Breast epithelium (tissue), 4 donors: ENCODE data around the gene MROH2A. TPM values are rescaled to one million over a fixed set of nuclear protein-coding genes. Genes with fewer than 3 reads are reported as not detected.

ENCODE experiments used
- DNase-seq, 2 donors: peaks; one replicate each; pipeline ENCODE4 v3.0.0-alpha.2; 2019; ENCODE audit warnings: low spot score in 2 of 2
- H3K27ac ChIP-seq, 2 donors: fragments of 200-600 bp; sonication (generic) in 1 of 2; one replicate each; pipeline ENCODE4 v1.5.1; 2016 to 2019; ENCODE audit warnings: mild to moderate bottlenecking in 1 of 2
- H3K27me3 ChIP-seq, 2 donors: fragments of 200-600 bp; sonication (generic) in 1 of 2; one replicate each; pipeline versions ENCODE4 v1.5.1 to v1.6.0; 2017 to 2019; ENCODE audit warnings: control low read depth in 1 of 2, mild to moderate bottlenecking in 1 of 2
- H3K36me3 ChIP-seq: fragments of 200-600 bp; one replicate; pipeline ENCODE4 v1.5.1; 2019
- H3K4me1 ChIP-seq, 2 donors: fragments of 200-600 bp; sonication (generic); one replicate each; pipeline ENCODE4 v1.5.1; 2016 to 2019; ENCODE audit warnings: control low read depth in 1 of 2
- H3K4me3 ChIP-seq, 3 donors: fragments of 200-600 bp; sonication (generic); 1 replicate in 2 of 3; 2 replicates in 1 of 3; pipeline ENCODE4 v1.5.1; 2016 to 2019; ENCODE audit warnings: mild to moderate bottlenecking in 3 of 3, moderate library complexity in 2 of 3
- H3K9me3 ChIP-seq, 2 donors: fragments of 200-600 bp; sonication (generic) in 1 of 2; one replicate each; pipeline ENCODE4 v1.5.1; 2016 to 2019; ENCODE audit warnings: control low read depth in 1 of 2
- CTCF ChIP-seq, 3 donors: fragments of 450-650 bp; IDR thresholded peaks; one replicate each; pipeline ENCODE4 v1.5.1; 2016 to 2017; ENCODE audit warnings: antibody characterized with exemption in 3 of 3, mild to moderate bottlenecking in 3 of 3, moderate library complexity in 3 of 3
- POLR2A ChIP-seq: fragments of 450-650 bp; IDR thresholded peaks from one replicate; pipeline ENCODE4 v1.6.1; 2016; ENCODE audit warnings: antibody characterized with exemption, mild to moderate bottlenecking, moderate library complexity
- POLR2AphosphoS5 ChIP-seq, 3 donors: sonication (generic); formaldehyde crosslinking; IDR thresholded peaks; one replicate each; pipeline ENCODE4 v1.6.1; 2017; ENCODE audit warnings: antibody characterized with exemption in 3 of 3
- intact Hi-C: fragments of 100-400 bp; cut with DNase I; formaldehyde crosslinking; loops from one replicate; pipeline ENCODE4 v1.15.1; 2023; ENCODE audit warnings: low total_unique reads
- total RNA-seq, 3 donors: library from RNA; depleted of rRNA; stranded (reverse); fragments of >200 nt; gene quantifications; one replicate each; pipeline ENCODE4 v1.1.0, GENCODE V29; 2016

MROH2A gene
- total RNA-seq, 3 donors from 2014 or later, result not detected

GRCh38 chr2:233828546-233829192 is 50.5 kb downstream of the MROH2A start:
- no peaks in the 10 kb centered on the region for H3K9me3 ChIP-seq
- no peak overlapping the region for H3K4me3 ChIP-seq
- no peaks in the 10 kb centered on the region for H3K36me3 ChIP-seq
- TF ChIP-seq POLR2AphosphoS5 (IDR thresholded peaks at IDR 0.05) (no peak), POLR2A (no peak), CTCF (IDR thresholded peaks at IDR 0.05) (no peak)
- no peak overlapping the region for H3K27ac ChIP-seq
- DNase-seq, result no peak
- no peaks in the 10 kb centered on the region for H3K4me1 ChIP-seq
- intact Hi-C loops, result no loop called here
- no peaks in the 10 kb centered on the region for H3K27me3 ChIP-seq

GRCh38 chr2:233829193-233830110 is 51.3 kb downstream of the MROH2A start:
- Histone ChIP-seq H3K36me3 (no peaks in the 10 kb centered on the region), H3K4me1 (no peaks in the 10 kb centered on the region), H3K4me3 (no peak overlapping the region), H3K9me3 (no peaks in the 10 kb centered on the region), H3K27me3 (no peaks in the 10 kb centered on the region), H3K27ac (no peak overlapping the region)
- TF ChIP-seq POLR2AphosphoS5 (IDR thresholded peaks at IDR 0.05) (no peak), POLR2A (no peak), CTCF (IDR thresholded peaks at IDR 0.05) (no peak)
- no peak for DNase-seq
- intact Hi-C loops, result no loop called here

- Histone ChIP-seq H3K36me3 (no peaks in the 10 kb centered on the region), H3K27me3 (no peaks in the 10 kb centered on the region), H3K9me3 (no peaks in the 10 kb centered on the region), H3K4me1 (no peaks in the 10 kb centered on the region), H3K4me3 (no peak overlapping the region), H3K27ac (no peak overlapping the region)
- intact Hi-C loops, result no loop called here
- TF ChIP-seq POLR2AphosphoS5 (IDR thresholded peaks at IDR 0.05) (no peak), POLR2A (no peak), CTCF (IDR thresholded peaks at IDR 0.05) (no peak)
- no peak for DNase-seq
Measured at GRCh38 chr2:233830111-233830802, 52.1 kb downstream of the MROH2A start.

GRCh38 chr2:233831011-233831721 is 53.0 kb downstream of the MROH2A start:
- Histone ChIP-seq H3K4me3 (no peak overlapping the region), H3K27ac (no peak overlapping the region), H3K27me3 (no peaks in the 10 kb centered on the region), H3K4me1 (no peaks in the 10 kb centered on the region), H3K36me3 (no peaks in the 10 kb centered on the region), H3K9me3 (no peaks in the 10 kb centered on the region)
- DNase-seq, result no peak
- intact Hi-C loops, result no loop called here
- TF ChIP-seq CTCF (IDR thresholded peaks at IDR 0.05) (no peak), POLR2A (no peak), POLR2AphosphoS5 (IDR thresholded peaks at IDR 0.05) (no peak)
